Measurements from ENCODE around the gene ATP5PD.

The ATP5PD gene

DNA sequence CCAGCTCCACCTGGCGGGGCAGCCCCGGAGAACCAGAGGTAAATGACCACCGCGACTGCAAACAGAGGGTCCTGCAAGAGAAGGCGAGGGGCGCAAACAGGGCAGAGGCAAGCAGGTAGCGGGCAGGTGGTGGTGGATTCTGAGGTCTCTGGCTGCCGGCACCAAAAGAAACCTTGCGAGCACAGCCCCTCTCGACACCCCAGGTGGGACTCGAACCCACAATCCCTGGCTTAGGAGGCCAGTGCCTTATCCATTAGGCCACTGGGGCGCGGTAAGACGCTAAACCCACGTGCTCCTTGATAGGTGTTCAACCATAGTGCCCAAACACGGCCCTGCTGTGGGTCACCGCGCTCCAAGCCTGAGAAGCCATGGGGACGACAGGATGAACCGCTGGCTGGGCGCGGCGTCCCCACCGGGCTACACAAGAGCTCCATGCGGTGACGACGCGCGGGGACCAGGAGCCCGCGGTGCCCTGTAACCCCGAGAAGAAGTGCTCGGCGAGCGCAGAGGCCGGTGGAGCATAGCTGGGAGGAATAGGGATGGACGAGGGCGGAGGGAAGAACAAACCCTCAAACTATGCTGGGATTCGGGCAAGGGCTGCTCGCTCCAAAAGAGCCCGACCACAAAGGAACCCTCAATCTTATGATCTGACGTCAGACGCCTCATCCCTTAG lies 12.4 kb downstream of the ATP5PD start:
- no peaks in the 10 kb centered on the region for H3K79me2 ChIP-seq (ENCODE audit: control insufficient read depth, insufficient read depth, low read length)
- peak overlapping the region; percentile 50 for H3K23ac ChIP-seq (ENCODE audit: low read length)
- WGBS (ENCODE audit: extremely low coverage, insufficient coverage, low lambda C conversion rate) = no CpG with 5 or more reads among the region's 43 CpGs
- H3K56ac ChIP-seq (ENCODE audit: low read length) = peak overlapping the region; percentile 94
- peak overlapping the region; percentile 84 for H3K9ac ChIP-seq (ENCODE audit: low read length)
- peak overlapping the region; percentile 88 for H3K4me2 ChIP-seq (ENCODE audit: low read length)
- H3K18ac ChIP-seq (ENCODE audit: low read length) = peak overlapping the region; percentile 15
- H3K27me3 ChIP-seq (ENCODE audit: insufficient read depth, low read length, poor library complexity) = no peaks in the 10 kb centered on the region
- H3K4me3 ChIP-seq (ENCODE audit: low read length) = peak overlapping the region; percentile 50
- no peaks in the 10 kb centered on the region for H3K4me1 ChIP-seq (ENCODE audit: control insufficient read depth, low read depth, low read length)
- peak; percentile 95 for DNase-seq
- H2BK5ac ChIP-seq (ENCODE audit: low read length) = peak overlapping the region; percentile 77
- H3K4ac ChIP-seq (ENCODE audit: low read depth, low read length) = peak overlapping the region; percentile 60
- H2BK15ac ChIP-seq (replicated peaks; ENCODE audit: low read depth) = peak overlapping the region; percentile 0
- H2BK120ac ChIP-seq (ENCODE audit: low read depth, low read length) = peak overlapping the region; percentile 0
- no peaks in the 10 kb centered on the region for H3K79me1 ChIP-seq (ENCODE audit: low read length)
- peak overlapping the region; percentile 16 for H3K27ac ChIP-seq (ENCODE audit: low read depth, low read length)
- no peak overlapping the region for H2AK5ac ChIP-seq (ENCODE audit: low read length)
- H4K8ac ChIP-seq (ENCODE audit: low read depth, low read length) = no peak overlapping the region
- no peak overlapping the region for H4K5ac ChIP-seq (ENCODE audit: low read length)
- H3K36me3 ChIP-seq (ENCODE audit: control insufficient read depth, insufficient read depth, low read length) = peaks cover 2% of the 10 kb centered on the region

DNA sequence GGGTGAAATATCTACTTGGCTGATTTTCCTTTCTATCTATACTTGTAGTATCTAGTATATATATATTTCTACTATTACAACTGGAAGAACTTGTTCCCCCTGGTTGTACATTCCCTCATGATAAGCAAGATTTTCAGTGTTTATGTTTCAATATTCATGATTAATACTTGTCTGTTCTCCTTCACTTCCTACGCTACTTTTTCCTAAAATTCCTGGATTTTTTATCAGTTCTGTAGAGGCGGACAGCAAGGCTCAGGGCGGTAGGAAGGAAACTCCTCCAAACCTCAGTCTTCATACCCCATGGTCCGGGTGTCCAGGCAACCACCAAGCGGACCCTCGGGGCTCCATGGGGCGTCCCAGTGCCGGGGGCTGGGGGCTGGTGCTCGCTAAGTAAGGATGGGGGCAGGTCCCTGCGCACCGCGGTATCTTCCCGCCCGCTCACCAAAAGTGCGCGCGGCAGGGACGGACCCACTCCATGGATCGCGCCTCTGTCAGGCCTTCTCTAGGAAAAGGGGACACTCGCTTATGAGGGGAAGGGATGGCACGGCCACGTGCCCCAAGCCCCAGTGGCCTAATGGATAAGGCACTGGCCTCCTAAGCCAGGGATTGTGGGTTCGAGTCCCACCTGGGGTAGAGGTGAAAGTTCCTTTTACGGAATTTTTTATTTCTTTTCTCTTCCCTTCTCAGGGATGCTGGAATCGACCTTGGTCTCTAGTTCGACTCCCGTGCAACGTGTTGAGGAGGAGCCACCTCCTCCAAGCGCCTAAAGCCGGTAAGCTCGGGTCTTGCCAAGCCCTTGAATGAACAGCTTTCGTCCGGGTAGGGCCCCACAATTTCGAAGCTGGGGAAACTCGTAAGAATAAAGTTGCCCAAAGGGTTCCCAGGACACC lies 13.2 kb downstream of the ATP5PD start:
- Histone ChIP-seq H3K27me3 (ENCODE audit: insufficient read depth, low read length, poor library complexity) (no peaks in the 10 kb centered on the region), H3K27ac (ENCODE audit: low read depth, low read length) (no peak overlapping the region), H4K5ac (ENCODE audit: low read length) (no peak overlapping the region), H3K79me1 (ENCODE audit: low read length) (no peaks in the 10 kb centered on the region), H2BK15ac (replicated peaks; ENCODE audit: low read depth) (no peak overlapping the region), H3K4ac (ENCODE audit: low read depth, low read length) (no peak overlapping the region), H3K23ac (ENCODE audit: low read length) (no peak overlapping the region), H3K4me2 (ENCODE audit: low read length) (peak overlapping the region; percentile 88), H2BK5ac (ENCODE audit: low read length) (no peak overlapping the region), H3K4me1 (ENCODE audit: control insufficient read depth, low read depth, low read length) (no peaks in the 10 kb centered on the region), H3K56ac (ENCODE audit: low read length) (peak overlapping the region; percentile 79), H2AK5ac (ENCODE audit: low read length) (no peak overlapping the region), H2BK120ac (ENCODE audit: low read depth, low read length) (no peak overlapping the region), H3K79me2 (ENCODE audit: control insufficient read depth, insufficient read depth, low read length) (no peaks in the 10 kb centered on the region), H3K4me3 (ENCODE audit: low read length) (peak overlapping the region; percentile 60), H3K9ac (ENCODE audit: low read length) (peak overlapping the region; percentile 67), H3K18ac (ENCODE audit: low read length) (peak overlapping the region; percentile 15), H3K36me3 (ENCODE audit: control insufficient read depth, insufficient read depth, low read length) (no peaks in the 10 kb centered on the region), H4K8ac (ENCODE audit: low read depth, low read length) (no peak overlapping the region)
- WGBS (ENCODE audit: extremely low coverage, insufficient coverage, low lambda C conversion rate) = no CpG with 5 or more reads among the region's 36 CpGs
- DNase-seq = peak; percentile 97

DNA sequence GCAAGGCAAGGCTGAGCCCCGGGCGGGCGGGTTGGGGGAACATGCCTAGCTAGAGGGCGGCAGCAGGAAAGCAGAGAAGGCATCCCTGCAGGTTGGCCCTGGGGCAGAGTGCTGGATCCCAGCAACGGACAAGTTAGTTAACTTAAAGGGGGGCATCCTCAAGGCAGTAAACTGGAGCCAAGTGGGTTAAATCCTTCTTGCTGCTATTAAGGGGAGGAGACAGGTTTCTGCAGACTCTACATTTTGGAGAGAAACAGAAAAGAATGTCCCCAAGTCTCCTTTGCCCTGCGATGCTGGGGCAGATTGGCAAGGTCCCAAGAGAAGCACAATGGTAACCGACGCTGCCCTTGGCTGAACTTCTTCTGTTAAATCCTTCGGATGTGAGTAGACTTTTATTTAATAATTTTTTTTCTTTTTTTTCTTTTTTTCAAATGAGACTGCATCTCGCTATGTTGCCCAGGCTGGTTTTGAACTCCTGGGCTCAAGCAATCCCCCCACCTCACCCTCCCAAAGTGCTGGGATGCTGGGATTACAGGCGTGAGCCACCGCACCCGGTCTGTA lies 14.0 kb downstream of the ATP5PD start:
- H3K4ac ChIP-seq (ENCODE audit: low read depth, low read length) = no peak overlapping the region
- H3K18ac ChIP-seq (ENCODE audit: low read length) = no peak overlapping the region
- no peak overlapping the region for H2BK120ac ChIP-seq (ENCODE audit: low read depth, low read length)
- no peak overlapping the region for H3K4me2 ChIP-seq (ENCODE audit: low read length)
- no peaks in the 10 kb centered on the region for H3K27me3 ChIP-seq (ENCODE audit: insufficient read depth, low read length, poor library complexity)
- H2BK5ac ChIP-seq (ENCODE audit: low read length) = no peak overlapping the region
- no peaks in the 10 kb centered on the region for H3K79me1 ChIP-seq (ENCODE audit: low read length)
- no peak for DNase-seq
- WGBS (ENCODE audit: extremely low coverage, insufficient coverage, low lambda C conversion rate) = no CpG with 5 or more reads among the region's 13 CpGs
- no peak overlapping the region for H3K4me3 ChIP-seq (ENCODE audit: low read length)
- H3K27ac ChIP-seq (ENCODE audit: low read depth, low read length) = no peak overlapping the region
- no peak overlapping the region for H2BK15ac ChIP-seq (replicated peaks; ENCODE audit: low read depth)
- H4K8ac ChIP-seq (ENCODE audit: low read depth, low read length) = no peak overlapping the region
- H3K56ac ChIP-seq (ENCODE audit: low read length) = no peak overlapping the region
- no peak overlapping the region for H3K9ac ChIP-seq (ENCODE audit: low read length)
- H3K79me2 ChIP-seq (ENCODE audit: control insufficient read depth, insufficient read depth, low read length) = no peaks in the 10 kb centered on the region
- no peak overlapping the region for H3K23ac ChIP-seq (ENCODE audit: low read length)
- H2AK5ac ChIP-seq (ENCODE audit: low read length) = no peak overlapping the region
- H4K5ac ChIP-seq (ENCODE audit: low read length) = no peak overlapping the region
- H3K36me3 ChIP-seq (ENCODE audit: control insufficient read depth, insufficient read depth, low read length) = no peaks in the 10 kb centered on the region
- H3K4me1 ChIP-seq (ENCODE audit: control insufficient read depth, low read depth, low read length) = no peaks in the 10 kb centered on the region

DNA sequence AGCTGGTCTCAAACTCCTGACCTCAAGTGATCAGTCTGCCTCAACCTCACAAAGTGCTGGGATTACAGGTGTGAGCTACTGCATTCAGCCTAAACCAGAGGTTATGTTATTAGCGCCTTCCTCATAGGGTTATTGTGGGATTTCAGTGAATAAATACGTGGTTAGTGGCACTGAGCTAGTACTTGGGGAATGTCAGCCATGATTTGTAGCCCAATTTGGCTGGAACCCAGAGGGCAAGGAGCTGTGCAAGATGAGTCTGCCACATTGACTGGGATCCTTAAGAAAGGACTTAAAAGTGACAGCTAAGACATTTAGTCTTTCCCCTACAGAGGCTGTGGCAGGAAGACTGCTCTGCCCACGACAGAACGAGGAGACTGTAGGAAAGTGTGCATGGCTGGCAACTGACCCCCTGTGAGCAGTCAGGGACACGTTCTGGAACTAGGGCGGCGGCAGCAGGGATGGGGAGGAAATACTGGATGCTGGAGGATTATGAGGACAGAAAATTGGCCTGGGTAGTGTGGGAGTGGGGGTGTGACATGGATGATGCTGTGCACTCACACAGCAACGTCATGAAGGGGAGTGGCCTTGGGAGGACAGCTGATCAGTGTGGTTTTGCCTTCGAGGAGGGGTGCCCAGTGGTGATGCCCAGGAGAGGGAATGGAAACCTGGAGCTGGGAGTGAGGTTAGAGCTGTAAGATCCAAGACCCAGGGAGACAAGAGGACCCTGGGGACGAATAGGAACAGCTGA lies 14.6 kb downstream of the ATP5PD start:
- Histone ChIP-seq H3K27me3 (ENCODE audit: insufficient read depth, low read length, poor library complexity) (no peaks in the 10 kb centered on the region), H3K4me2 (ENCODE audit: low read length) (no peak overlapping the region), H3K79me2 (ENCODE audit: control insufficient read depth, insufficient read depth, low read length) (no peaks in the 10 kb centered on the region), H3K9ac (ENCODE audit: low read length) (no peak overlapping the region), H3K79me1 (ENCODE audit: low read length) (no peaks in the 10 kb centered on the region), H3K56ac (ENCODE audit: low read length) (no peak overlapping the region), H3K4me3 (ENCODE audit: low read length) (no peak overlapping the region), H3K4me1 (ENCODE audit: control insufficient read depth, low read depth, low read length) (no peaks in the 10 kb centered on the region), H2AK5ac (ENCODE audit: low read length) (no peak overlapping the region), H3K18ac (ENCODE audit: low read length) (no peak overlapping the region), H2BK5ac (ENCODE audit: low read length) (no peak overlapping the region), H3K4ac (ENCODE audit: low read depth, low read length) (no peak overlapping the region), H3K27ac (ENCODE audit: low read depth, low read length) (no peak overlapping the region), H3K23ac (ENCODE audit: low read length) (no peak overlapping the region), H2BK120ac (ENCODE audit: low read depth, low read length) (no peak overlapping the region), H4K8ac (ENCODE audit: low read depth, low read length) (no peak overlapping the region), H3K36me3 (ENCODE audit: control insufficient read depth, insufficient read depth, low read length) (no peaks in the 10 kb centered on the region), H4K5ac (ENCODE audit: low read length) (no peak overlapping the region), H2BK15ac (replicated peaks; ENCODE audit: low read depth) (no peak overlapping the region)
- peak; percentile 53 for DNase-seq
- no CpG with 5 or more reads among the region's 10 CpGs for WGBS (ENCODE audit: extremely low coverage, insufficient coverage, low lambda C conversion rate)

GRCh38 chr17:75030161-75030560 lies 16.6 kb downstream of the ATP5PD start:
- H3K23ac ChIP-seq (ENCODE audit: low read length) = no peak overlapping the region
- no peaks in the 10 kb centered on the region for H3K27me3 ChIP-seq (ENCODE audit: insufficient read depth, low read length, poor library complexity)
- H3K4me3 ChIP-seq (ENCODE audit: low read length) = no peak overlapping the region
- no peak overlapping the region for H2BK120ac ChIP-seq (ENCODE audit: low read depth, low read length)
- H3K79me2 ChIP-seq (ENCODE audit: control insufficient read depth, insufficient read depth, low read length) = no peaks in the 10 kb centered on the region
- H3K4me2 ChIP-seq (ENCODE audit: low read length) = no peak overlapping the region
- H3K36me3 ChIP-seq (ENCODE audit: control insufficient read depth, insufficient read depth, low read length) = no peaks in the 10 kb centered on the region
- no peak overlapping the region for H4K5ac ChIP-seq (ENCODE audit: low read length)
- no peak overlapping the region for H2BK5ac ChIP-seq (ENCODE audit: low read length)
- no peak overlapping the region for H3K4ac ChIP-seq (ENCODE audit: low read depth, low read length)
- no peak for DNase-seq
- WGBS (ENCODE audit: extremely low coverage, insufficient coverage, low lambda C conversion rate) = no CpG with 5 or more reads among the region's 8 CpGs
- no peak overlapping the region for H2AK5ac ChIP-seq (ENCODE audit: low read length)
- H3K4me1 ChIP-seq (ENCODE audit: control insufficient read depth, low read depth, low read length) = no peaks in the 10 kb centered on the region
- no peak overlapping the region for H2BK15ac ChIP-seq (replicated peaks; ENCODE audit: low read depth)
- no peak overlapping the region for H3K9ac ChIP-seq (ENCODE audit: low read length)
- H3K79me1 ChIP-seq (ENCODE audit: low read length) = no peaks in the 10 kb centered on the region
- H3K56ac ChIP-seq (ENCODE audit: low read length) = no peak overlapping the region
- no peak overlapping the region for H3K27ac ChIP-seq (ENCODE audit: low read depth, low read length)
- H3K18ac ChIP-seq (ENCODE audit: low read length) = no peak overlapping the region
- H4K8ac ChIP-seq (ENCODE audit: low read depth, low read length) = no peak overlapping the region
